Thoracic aorta (tissue), 2 donors: ENCODE measurements around the gene PLXDC2. TPM values are rescaled to one million over a fixed set of nuclear protein-coding genes. Genes with fewer than 3 reads are reported as not detected.
A peak's percentile ranks its signal among the peaks of the same experiment; 100 is the strongest.

Source experiments
- ATAC-seq: fragments of 150-250 bp; one replicate; pipeline ENCODE4 v1.8.0; 2017; ENCODE audit warnings: low read depth; ENCODE audit not compliant: insufficient number of reproducible peaks, low FRiP score
- DNase-seq: peaks from one replicate; pipeline ENCODE4 v3.0.0-alpha.2; 2020; ENCODE audit warnings: low spot score
- H3K27ac ChIP-seq, 2 donors: fragments of 200-600 bp; sonication (generic); 1 replicate in 1 of 2; 2 replicates in 1 of 2; pipeline ENCODE4 v1.5.1; 2016; ENCODE audit warnings: mild to moderate bottlenecking in 2 of 2, moderate library complexity in 2 of 2
- H3K27me3 ChIP-seq: fragments of 200-600 bp; sonication (generic); replicated peaks from 2 replicates; pipeline ENCODE4 v1.6.0; 2016; ENCODE audit warnings: mild to moderate bottlenecking; ENCODE audit not compliant: insufficient read depth
- H3K36me3 ChIP-seq: fragments of 200-600 bp; sonication (generic); one replicate; pipeline ENCODE4 v1.5.1; 2016
- H3K4me1 ChIP-seq, 2 donors: fragments of 200-600 bp; sonication (generic); 1 replicate in 1 of 2; 2 replicates in 1 of 2; pipeline versions ENCODE4 v1.5.1 to v1.6.0; 2016; ENCODE audit warnings: low read depth in 2 of 2, mild to moderate bottlenecking in 1 of 2; ENCODE audit not compliant: control insufficient read depth in 1 of 2
- H3K4me3 ChIP-seq: fragments of 200-600 bp; sonication (generic); 2 replicates; pipeline ENCODE4 v1.5.1; 2016; ENCODE audit warnings: mild to moderate bottlenecking
- H3K9me3 ChIP-seq: fragments of 200-600 bp; sonication (generic); 2 replicates; pipeline ENCODE4 v1.5.1; 2016
- CTCF ChIP-seq: fragments of 200-600 bp; sonication (generic); IDR thresholded peaks from one replicate; pipeline ENCODE4 v1.5.1; 2019; ENCODE audit warnings: antibody characterized with exemption
- total RNA-seq, 2 donors: library from RNA; depleted of rRNA; stranded (reverse); fragments of >200 nt; gene quantifications; one replicate each; pipeline versions ENCODE4 v1.1.0 to v1.2.3, GENCODE V29; 2016

Gene PLXDC2
- total RNA-seq, 2 donors from 2014 or later: 105 to 155 TPM

DNA sequence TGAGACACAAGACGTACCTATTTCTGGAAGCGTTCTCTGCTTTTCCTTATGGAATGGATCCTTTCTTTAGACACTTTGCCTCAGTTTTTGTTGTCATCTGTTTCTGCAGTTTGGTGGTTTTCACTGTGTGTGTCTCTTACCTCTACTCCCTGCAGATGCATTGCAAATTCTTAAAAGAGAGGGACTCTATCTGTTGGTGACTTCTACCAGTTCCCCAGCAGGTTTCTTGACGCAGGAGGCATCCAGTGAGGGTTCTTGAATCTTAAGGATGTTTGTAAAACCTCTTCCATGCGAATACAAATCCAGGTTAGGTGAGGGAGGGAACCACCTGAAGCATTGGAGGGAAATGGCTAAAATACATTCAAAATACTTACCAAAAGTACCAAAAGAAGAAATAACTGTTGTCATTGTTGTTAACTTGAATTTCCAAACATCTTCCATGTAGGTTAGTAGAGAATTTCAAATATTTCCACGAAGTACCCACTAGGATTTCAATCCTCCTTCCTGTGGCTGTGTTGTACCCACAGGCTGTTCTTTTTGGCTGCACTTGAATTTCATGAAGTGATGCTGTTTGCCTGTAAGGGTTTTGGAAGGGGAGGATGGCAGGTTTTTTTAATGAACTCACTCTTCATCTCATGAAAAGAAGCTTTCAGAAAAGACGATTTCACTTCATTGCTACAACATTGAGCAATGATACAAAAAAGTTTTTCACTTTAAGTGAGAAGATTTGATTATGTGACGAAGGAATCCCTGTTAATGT, 32.2 kb downstream of the PLXDC2 start:
- H3K4me1 ChIP-seq: peaks cover 31 to 60% of the 10 kb centered on the region in 2 donors
- ATAC-seq: no peak
- TF ChIP-seq CTCF: no peak

GRCh38 chr10:19853831-19854230, 37.6 kb downstream of the PLXDC2 start:
- Histone ChIP-seq H3K36me3 (no peaks in the 10 kb centered on the region), H3K9me3 (no peaks in the 10 kb centered on the region), H3K27ac (peak overlapping the region in 1 of 2 donors; percentile 31), H3K4me3 (no peak overlapping the region), H3K27me3 (no peaks in the 10 kb centered on the region), H3K4me1 (peaks cover 51 to 68% of the 10 kb centered on the region in 2 donors)
- TF ChIP-seq CTCF: no peak
- ATAC-seq (no peak), DNase-seq (no peak)

More for the DNA sequence above, 32.2 kb downstream of the PLXDC2 start:
- Histone ChIP-seq H3K36me3 (no peaks in the 10 kb centered on the region), H3K27ac (no peak overlapping the region), H3K27me3 (no peaks in the 10 kb centered on the region), H3K4me3 (no peak overlapping the region), H3K9me3 (no peaks in the 10 kb centered on the region)
- DNase-seq: no peak

- Histone ChIP-seq H3K27ac (no peak overlapping the region), H3K4me1 (peaks cover 46 to 74% of the 10 kb centered on the region in 2 donors), H3K9me3 (no peaks in the 10 kb centered on the region), H3K4me3 (no peak overlapping the region), H3K36me3 (no peaks in the 10 kb centered on the region), H3K27me3 (no peaks in the 10 kb centered on the region)
- no peak for TF ChIP-seq CTCF
- DNase-seq (no peak), ATAC-seq (no peak)
Measured at GRCh38 chr10:19857876-19858275, 41.6 kb downstream of the PLXDC2 start.

DNA sequence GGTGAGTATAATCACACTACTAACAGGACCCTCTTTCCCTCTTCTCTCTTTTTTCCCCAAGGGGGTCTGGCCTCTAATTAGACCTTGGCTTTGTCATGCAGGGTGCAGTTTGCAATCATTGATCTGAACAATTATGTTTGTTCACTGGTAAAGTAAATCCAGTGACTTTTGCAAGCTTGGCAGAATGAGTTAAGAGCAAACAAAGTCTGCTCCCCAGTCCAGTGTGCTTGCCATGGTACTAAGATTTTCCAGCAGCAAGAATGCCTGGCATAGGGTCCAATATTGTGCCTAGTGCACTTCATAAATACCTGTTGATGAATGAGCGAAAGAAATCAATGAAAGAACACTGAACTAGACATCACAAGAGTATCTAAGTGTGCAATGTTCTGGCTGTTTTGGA, 43.9 kb downstream of the PLXDC2 start:
- Histone ChIP-seq H3K36me3 (no peaks in the 10 kb centered on the region), H3K4me3 (no peak overlapping the region), H3K27ac (no peak overlapping the region), H3K4me1 (peaks cover 38 to 62% of the 10 kb centered on the region in 2 donors), H3K27me3 (no peaks in the 10 kb centered on the region), H3K9me3 (no peaks in the 10 kb centered on the region)
- no peak for TF ChIP-seq CTCF
- ATAC-seq (no peak), DNase-seq (no peak)

GRCh38 chr10:19862811-19863515, 46.7 kb downstream of the PLXDC2 start:
- no peaks in the 10 kb centered on the region for H3K36me3 ChIP-seq
- H3K4me3 ChIP-seq: no peak overlapping the region
- DNase-seq: no peak
- peaks cover 21 to 42% of the 10 kb centered on the region in 2 donors for H3K4me1 ChIP-seq
- H3K27me3 ChIP-seq: no peaks in the 10 kb centered on the region
- H3K27ac ChIP-seq: no peak overlapping the region
- no peak for TF ChIP-seq CTCF
- H3K9me3 ChIP-seq: no peaks in the 10 kb centered on the region
- ATAC-seq: no peak
